ENCODE data around the gene OR6A2. TPM values are rescaled to one million over a fixed set of nuclear protein-coding genes. Genes with fewer than 3 reads are reported as not detected.

Gene OR6A2
- total RNA-seq = not detected

- intact Hi-C loops (cut with DNase I) = no loop called here
- H3K27me3 ChIP-seq = no peaks in the 10 kb centered on the region
- H3K27ac ChIP-seq = no peak within 1 kb of the TSS
- no peak for TF ChIP-seq POLR2A (IDR thresholded peaks at IDR 0.05)
- TF ChIP-seq, protein P1, sequence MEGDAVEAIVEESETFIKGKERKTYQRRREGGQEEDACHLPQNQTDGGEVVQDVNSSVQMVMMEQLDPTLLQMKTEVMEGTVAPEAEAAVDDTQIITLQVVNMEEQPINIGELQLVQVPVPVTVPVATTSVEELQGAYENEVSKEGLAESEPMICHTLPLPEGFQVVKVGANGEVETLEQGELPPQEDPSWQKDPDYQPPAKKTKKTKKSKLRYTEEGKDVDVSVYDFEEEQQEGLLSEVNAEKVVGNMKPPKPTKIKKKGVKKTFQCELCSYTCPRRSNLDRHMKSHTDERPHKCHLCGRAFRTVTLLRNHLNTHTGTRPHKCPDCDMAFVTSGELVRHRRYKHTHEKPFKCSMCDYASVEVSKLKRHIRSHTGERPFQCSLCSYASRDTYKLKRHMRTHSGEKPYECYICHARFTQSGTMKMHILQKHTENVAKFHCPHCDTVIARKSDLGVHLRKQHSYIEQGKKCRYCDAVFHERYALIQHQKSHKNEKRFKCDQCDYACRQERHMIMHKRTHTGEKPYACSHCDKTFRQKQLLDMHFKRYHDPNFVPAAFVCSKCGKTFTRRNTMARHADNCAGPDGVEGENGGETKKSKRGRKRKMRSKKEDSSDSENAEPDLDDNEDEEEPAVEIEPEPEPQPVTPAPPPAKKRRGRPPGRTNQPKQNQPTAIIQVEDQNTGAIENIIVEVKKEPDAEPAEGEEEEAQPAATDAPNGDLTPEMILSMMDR (IDR thresholded peaks at IDR 0.05) = no peak
- TF ChIP-seq POLR2AphosphoS5 (IDR thresholded peaks at IDR 0.05; ENCODE audit: insufficient read depth in 1 of 2, low read depth in 1 of 2) = no peak
- no peak for DNase-seq (ENCODE audit: extremely low spot score in 2 of 2)
- H3K9me3 ChIP-seq = no peaks in the 10 kb centered on the region
- no peak within 1 kb of the TSS for H3K4me3 ChIP-seq
- no peaks in the 10 kb centered on the region for H3K36me3 ChIP-seq
- no peaks in the 10 kb centered on the region for H3K4me1 ChIP-seq
Observed at GRCh38 chr11:6799402-6799801, at the start of gene OR6A2. Gene OR6A2 (minus strand): TSS chr11:6799689. CDS start chr11:6795708, 3,981 bp downstream.

DNA sequence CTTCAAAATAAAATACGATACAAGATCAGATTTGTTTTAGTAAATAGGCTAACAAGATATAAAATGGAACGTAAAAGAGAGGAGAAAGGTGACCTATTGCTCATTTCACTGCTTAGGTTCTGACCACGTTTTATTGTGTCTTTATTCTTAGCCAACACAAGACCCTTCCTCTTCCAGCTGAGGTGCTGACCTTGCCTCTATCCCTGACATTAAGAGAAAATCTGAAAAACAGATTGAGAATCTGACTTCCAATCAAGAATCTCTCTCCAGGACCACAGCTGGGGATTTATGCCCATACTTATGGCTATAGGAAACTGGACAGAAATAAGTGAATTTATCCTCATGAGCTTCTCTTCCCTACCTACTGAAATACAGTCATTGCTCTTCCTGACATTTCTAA, 45.9 kb upstream of the OR6A2 start, which contains the start of gene OR10A5:
OR10A5 (plus strand) TSS at position 301 of the 400 bp plus-strand sequence; CDS start at position 301, 0 bp downstream.
- H3K36me3 ChIP-seq = no peaks in the 10 kb centered on the region
- H3K27ac ChIP-seq = no peak within 1 kb of the TSS
- H3K27me3 ChIP-seq = no peaks in the 10 kb centered on the region
- H3K4me1 ChIP-seq = no peaks in the 10 kb centered on the region
- H3K4me3 ChIP-seq = no peak within 1 kb of the TSS
- no peak for DNase-seq (ENCODE audit: extremely low spot score in 2 of 2)
- no peak for TF ChIP-seq POLR2A (IDR thresholded peaks at IDR 0.05)
- TF ChIP-seq POLR2AphosphoS5 (IDR thresholded peaks at IDR 0.05; ENCODE audit: insufficient read depth in 1 of 2, low read depth in 1 of 2) = no peak
- TF ChIP-seq, protein P1 (IDR thresholded peaks at IDR 0.05) = no peak
- intact Hi-C loops (cut with DNase I) = no loop called here
- no peaks in the 10 kb centered on the region for H3K9me3 ChIP-seq

GRCh38 chr11:6844356-6844755, 44.9 kb upstream of the OR6A2 start:
- Histone ChIP-seq H3K4me1 (no peaks in the 10 kb centered on the region), H3K4me3 (no peak overlapping the region), H3K27ac (no peak overlapping the region), H3K9me3 (no peaks in the 10 kb centered on the region), H3K27me3 (no peaks in the 10 kb centered on the region), H3K36me3 (no peaks in the 10 kb centered on the region)
- TF ChIP-seq POLR2AphosphoS5 (IDR thresholded peaks at IDR 0.05; ENCODE audit: insufficient read depth in 1 of 2, low read depth in 1 of 2) (no peak), POLR2A (IDR thresholded peaks at IDR 0.05) (no peak)
- TF ChIP-seq, protein P1 (IDR thresholded peaks at IDR 0.05) = no peak
- intact Hi-C loops (cut with DNase I) = no loop called here
- no peak for DNase-seq (ENCODE audit: extremely low spot score in 2 of 2)

GRCh38 chr11:6843670-6844069, 44.2 kb upstream of the OR6A2 start:
- intact Hi-C loops (cut with DNase I) = no loop called here
- no peaks in the 10 kb centered on the region for H3K27me3 ChIP-seq
- no peak for TF ChIP-seq POLR2A (IDR thresholded peaks at IDR 0.05)
- TF ChIP-seq POLR2AphosphoS5 (IDR thresholded peaks at IDR 0.05; ENCODE audit: insufficient read depth in 1 of 2, low read depth in 1 of 2) = no peak
- TF ChIP-seq, protein P1 (IDR thresholded peaks at IDR 0.05) = no peak
- DNase-seq (ENCODE audit: extremely low spot score in 2 of 2) = no peak
- no peaks in the 10 kb centered on the region for H3K9me3 ChIP-seq
- H3K4me3 ChIP-seq = no peak overlapping the region
- no peaks in the 10 kb centered on the region for H3K36me3 ChIP-seq
- no peak overlapping the region for H3K27ac ChIP-seq
- H3K4me1 ChIP-seq = no peaks in the 10 kb centered on the region

GRCh38 chr11:6841694-6842093, 42.2 kb upstream of the OR6A2 start:
- Histone ChIP-seq H3K27me3 (no peaks in the 10 kb centered on the region), H3K27ac (no peak overlapping the region), H3K9me3 (no peaks in the 10 kb centered on the region), H3K4me3 (no peak overlapping the region), H3K36me3 (no peaks in the 10 kb centered on the region), H3K4me1 (no peaks in the 10 kb centered on the region)
- intact Hi-C loops (cut with DNase I) = no loop called here
- TF ChIP-seq POLR2AphosphoS5 (IDR thresholded peaks at IDR 0.05; ENCODE audit: insufficient read depth in 1 of 2, low read depth in 1 of 2) (no peak), POLR2A (IDR thresholded peaks at IDR 0.05) (no peak)
- TF ChIP-seq, protein P1 (IDR thresholded peaks at IDR 0.05) = no peak
- DNase-seq (ENCODE audit: extremely low spot score in 2 of 2) = no peak

Measured in vagina (tissue), 2 donors.